Fibroblast of lung (primary cell): ENCODE measurements around the gene SYT17.

Source experiments
- EZH2 ChIP-seq: IDR thresholded peaks from 2 replicates; pipeline ENCODE4 v1.5.1; 2012; ENCODE audit warnings: low read length, control low read depth, mild to moderate bottlenecking; ENCODE audit errors: missing control alignments
- TF ChIP-seq, protein P1 (sequence below), 2 donors: IDR thresholded peaks in 1 of 2; conservative IDR thresholded peaks in 1 of 2; 1 replicate in 1 of 2; 2 replicates in 1 of 2; pipeline ENCODE4 v1.5.1; 2011 to 2012; ENCODE audit warnings: low read length in 2 of 2, control low read depth in 1 of 2, inconsistent platforms in 1 of 2, low read depth in 1 of 2, mild to moderate bottlenecking in 1 of 2

GRCh38 chr16:19223235-19224170, 55.5 kb downstream of the SYT17 start:
- TF ChIP-seq EZH2 = no peak
- TF ChIP-seq, protein P1, sequence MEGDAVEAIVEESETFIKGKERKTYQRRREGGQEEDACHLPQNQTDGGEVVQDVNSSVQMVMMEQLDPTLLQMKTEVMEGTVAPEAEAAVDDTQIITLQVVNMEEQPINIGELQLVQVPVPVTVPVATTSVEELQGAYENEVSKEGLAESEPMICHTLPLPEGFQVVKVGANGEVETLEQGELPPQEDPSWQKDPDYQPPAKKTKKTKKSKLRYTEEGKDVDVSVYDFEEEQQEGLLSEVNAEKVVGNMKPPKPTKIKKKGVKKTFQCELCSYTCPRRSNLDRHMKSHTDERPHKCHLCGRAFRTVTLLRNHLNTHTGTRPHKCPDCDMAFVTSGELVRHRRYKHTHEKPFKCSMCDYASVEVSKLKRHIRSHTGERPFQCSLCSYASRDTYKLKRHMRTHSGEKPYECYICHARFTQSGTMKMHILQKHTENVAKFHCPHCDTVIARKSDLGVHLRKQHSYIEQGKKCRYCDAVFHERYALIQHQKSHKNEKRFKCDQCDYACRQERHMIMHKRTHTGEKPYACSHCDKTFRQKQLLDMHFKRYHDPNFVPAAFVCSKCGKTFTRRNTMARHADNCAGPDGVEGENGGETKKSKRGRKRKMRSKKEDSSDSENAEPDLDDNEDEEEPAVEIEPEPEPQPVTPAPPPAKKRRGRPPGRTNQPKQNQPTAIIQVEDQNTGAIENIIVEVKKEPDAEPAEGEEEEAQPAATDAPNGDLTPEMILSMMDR (conservative IDR thresholded peaks at IDR 0.05 in 1 of 2, IDR thresholded peaks at IDR 0.05 in 1 of 2; ENCODE audit: low read depth in 1 of 2, low read length in 2 of 2) = peak; percentile 39 to 64
